Measurements from ENCODE around the gene PRKN. TPM values are rescaled to one million over a fixed set of nuclear protein-coding genes. Genes with fewer than 3 reads are reported as not detected.

Gene PRKN
- polyA plus RNA-seq, 1 donor from 2014 or later: 1.2 TPM

- H3F3A ChIP-seq (ENCODE audit: insufficient read depth, low read length, poor library complexity, severe bottlenecking): no peaks in the 10 kb centered on the region
- no peaks in the 10 kb centered on the region for H3K9me3 ChIP-seq (ENCODE audit: low read length)
- no peaks in the 10 kb centered on the region for H4K20me1 ChIP-seq (ENCODE audit: insufficient read depth)
- H3K9ac ChIP-seq (ENCODE audit: low read length): no peak overlapping the region
- H3K9me2 ChIP-seq (ENCODE audit: insufficient read depth, low read length): no peaks in the 10 kb centered on the region
- no peaks in the 10 kb centered on the region for H3K79me2 ChIP-seq (replicated peaks; ENCODE audit: insufficient read depth, low read length)
- no peak overlapping the region for H3K27ac ChIP-seq (ENCODE audit: low read length)
- H2AFZ ChIP-seq (ENCODE audit: low read depth, low read length): no peak overlapping the region
- no peak for TF ChIP-seq TAF1 (IDR thresholded peaks at IDR 0.05; ENCODE audit: low read depth)
- no peak for TF ChIP-seq EP300 (conservative IDR thresholded peaks at IDR 0.05; ENCODE audit: poor library complexity, severe bottlenecking)
- no peak for TF ChIP-seq CTCF (IDR thresholded peaks at IDR 0.05; ENCODE audit: poor library complexity, severe bottlenecking)
- TF ChIP-seq SMC3 (conservative IDR thresholded peaks at IDR 0.05; ENCODE audit: poor library complexity): no peak
- TF ChIP-seq RAD21 (conservative IDR thresholded peaks at IDR 0.05): no peak
- H3K36me3 ChIP-seq (ENCODE audit: insufficient read depth, low read length): no peaks in the 10 kb centered on the region
- no peak overlapping the region for H3K4me2 ChIP-seq (ENCODE audit: low read length)
- H3K27me3 ChIP-seq (ENCODE audit: insufficient read depth, low read depth, low read length): no peaks in the 10 kb centered on the region
- no peak overlapping the region for H3K4me3 ChIP-seq (ENCODE audit: low read length)
These were observed 1319.5 kb downstream of the PRKN start for GRCh38 chr6:161408041-161408440.

- no peak overlapping the region for H2AFZ ChIP-seq (ENCODE audit: low read depth, low read length)
- no peak overlapping the region for H3K9ac ChIP-seq (ENCODE audit: low read length)
- H3K4me2 ChIP-seq (ENCODE audit: low read length): no peak overlapping the region
- no peaks in the 10 kb centered on the region for H3K79me2 ChIP-seq (replicated peaks; ENCODE audit: insufficient read depth, low read length)
- no peaks in the 10 kb centered on the region for H4K20me1 ChIP-seq (ENCODE audit: insufficient read depth)
- H3K9me2 ChIP-seq (ENCODE audit: insufficient read depth, low read length): no peaks in the 10 kb centered on the region
- TF ChIP-seq SMC3 (conservative IDR thresholded peaks at IDR 0.05; ENCODE audit: poor library complexity) (no peak), EP300 (conservative IDR thresholded peaks at IDR 0.05; ENCODE audit: poor library complexity, severe bottlenecking) (no peak), TAF1 (IDR thresholded peaks at IDR 0.05; ENCODE audit: low read depth) (no peak), CTCF (IDR thresholded peaks at IDR 0.05; ENCODE audit: poor library complexity, severe bottlenecking) (no peak), POLR2AphosphoS5 (IDR thresholded peaks at IDR 0.05) (no peak), RAD21 (conservative IDR thresholded peaks at IDR 0.05) (no peak), EZH2 (IDR thresholded peaks at IDR 0.05; ENCODE audit: borderline replicate concordance, insufficient read depth, low read length, poor library complexity, severe bottlenecking) (no peak), MXI1 (conservative IDR thresholded peaks at IDR 0.05; ENCODE audit: poor library complexity, severe bottlenecking) (no peak)
- TF ChIP-seq, protein P1, sequence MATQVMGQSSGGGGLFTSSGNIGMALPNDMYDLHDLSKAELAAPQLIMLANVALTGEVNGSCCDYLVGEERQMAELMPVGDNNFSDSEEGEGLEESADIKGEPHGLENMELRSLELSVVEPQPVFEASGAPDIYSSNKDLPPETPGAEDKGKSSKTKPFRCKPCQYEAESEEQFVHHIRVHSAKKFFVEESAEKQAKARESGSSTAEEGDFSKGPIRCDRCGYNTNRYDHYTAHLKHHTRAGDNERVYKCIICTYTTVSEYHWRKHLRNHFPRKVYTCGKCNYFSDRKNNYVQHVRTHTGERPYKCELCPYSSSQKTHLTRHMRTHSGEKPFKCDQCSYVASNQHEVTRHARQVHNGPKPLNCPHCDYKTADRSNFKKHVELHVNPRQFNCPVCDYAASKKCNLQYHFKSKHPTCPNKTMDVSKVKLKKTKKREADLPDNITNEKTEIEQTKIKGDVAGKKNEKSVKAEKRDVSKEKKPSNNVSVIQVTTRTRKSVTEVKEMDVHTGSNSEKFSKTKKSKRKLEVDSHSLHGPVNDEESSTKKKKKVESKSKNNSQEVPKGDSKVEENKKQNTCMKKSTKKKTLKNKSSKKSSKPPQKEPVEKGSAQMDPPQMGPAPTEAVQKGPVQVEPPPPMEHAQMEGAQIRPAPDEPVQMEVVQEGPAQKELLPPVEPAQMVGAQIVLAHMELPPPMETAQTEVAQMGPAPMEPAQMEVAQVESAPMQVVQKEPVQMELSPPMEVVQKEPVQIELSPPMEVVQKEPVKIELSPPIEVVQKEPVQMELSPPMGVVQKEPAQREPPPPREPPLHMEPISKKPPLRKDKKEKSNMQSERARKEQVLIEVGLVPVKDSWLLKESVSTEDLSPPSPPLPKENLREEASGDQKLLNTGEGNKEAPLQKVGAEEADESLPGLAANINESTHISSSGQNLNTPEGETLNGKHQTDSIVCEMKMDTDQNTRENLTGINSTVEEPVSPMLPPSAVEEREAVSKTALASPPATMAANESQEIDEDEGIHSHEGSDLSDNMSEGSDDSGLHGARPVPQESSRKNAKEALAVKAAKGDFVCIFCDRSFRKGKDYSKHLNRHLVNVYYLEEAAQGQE (IDR thresholded peaks at IDR 0.05; ENCODE audit: borderline replicate concordance): no peak
- H3K27me3 ChIP-seq (ENCODE audit: insufficient read depth, low read depth, low read length): no peaks in the 10 kb centered on the region
- H3K27ac ChIP-seq (ENCODE audit: low read length): no peak overlapping the region
- no peaks in the 10 kb centered on the region for H3K36me3 ChIP-seq (ENCODE audit: insufficient read depth, low read length)
- H3K4me3 ChIP-seq (ENCODE audit: low read length): no peak overlapping the region
- no peaks in the 10 kb centered on the region for H3K9me3 ChIP-seq (ENCODE audit: low read length)
- no peaks in the 10 kb centered on the region for H3F3A ChIP-seq (ENCODE audit: insufficient read depth, low read length, poor library complexity, severe bottlenecking)
These were observed 1320.0 kb downstream of the PRKN start for GRCh38 chr6:161407581-161407980.

Data from neural cell (in vitro differentiated cells).